Stimulated activated naive CD8-positive, alpha-beta T cell treated with anti-CD3 and anti-CD28 coated beads, Interleukin-15, Interleukin-2, amounts not matched to agents 100 ng/mL and 50 ng/mL, for 24 hours (primary cell): ENCODE measurements around the gene PPFIA1.
A peak's percentile ranks its signal among the peaks of the same experiment; 100 is the strongest.
"Not testable (repeated sequence)": the region's sequence is repeated elsewhere in the genome, so short reads cannot be mapped to it uniquely, and the experiment has no call there.

Source experiments
- H3K27ac Mint-ChIP-seq: one replicate; pipeline ENCODE4 v1.8.0; 2021; ENCODE audit warnings: mild to moderate bottlenecking, mixed read lengths
- H3K27me3 Mint-ChIP-seq: one replicate; pipeline ENCODE4 v1.8.0; 2021; ENCODE audit warnings: mixed read lengths
- H3K36me3 Mint-ChIP-seq: one replicate; pipeline ENCODE4 v1.8.0; 2021; ENCODE audit warnings: low read depth, mixed read lengths
- H3K4me1 Mint-ChIP-seq: one replicate; pipeline ENCODE4 v1.8.0; 2021; ENCODE audit warnings: low read depth, mixed read lengths
- H3K4me3 Mint-ChIP-seq: one replicate; pipeline ENCODE4 v1.8.0; 2021; ENCODE audit warnings: mild to moderate bottlenecking, mixed read lengths
- H3K9me3 Mint-ChIP-seq: one replicate; pipeline ENCODE4 v1.8.0; 2021; ENCODE audit warnings: mixed read lengths

The PPFIA1 gene

DNA sequence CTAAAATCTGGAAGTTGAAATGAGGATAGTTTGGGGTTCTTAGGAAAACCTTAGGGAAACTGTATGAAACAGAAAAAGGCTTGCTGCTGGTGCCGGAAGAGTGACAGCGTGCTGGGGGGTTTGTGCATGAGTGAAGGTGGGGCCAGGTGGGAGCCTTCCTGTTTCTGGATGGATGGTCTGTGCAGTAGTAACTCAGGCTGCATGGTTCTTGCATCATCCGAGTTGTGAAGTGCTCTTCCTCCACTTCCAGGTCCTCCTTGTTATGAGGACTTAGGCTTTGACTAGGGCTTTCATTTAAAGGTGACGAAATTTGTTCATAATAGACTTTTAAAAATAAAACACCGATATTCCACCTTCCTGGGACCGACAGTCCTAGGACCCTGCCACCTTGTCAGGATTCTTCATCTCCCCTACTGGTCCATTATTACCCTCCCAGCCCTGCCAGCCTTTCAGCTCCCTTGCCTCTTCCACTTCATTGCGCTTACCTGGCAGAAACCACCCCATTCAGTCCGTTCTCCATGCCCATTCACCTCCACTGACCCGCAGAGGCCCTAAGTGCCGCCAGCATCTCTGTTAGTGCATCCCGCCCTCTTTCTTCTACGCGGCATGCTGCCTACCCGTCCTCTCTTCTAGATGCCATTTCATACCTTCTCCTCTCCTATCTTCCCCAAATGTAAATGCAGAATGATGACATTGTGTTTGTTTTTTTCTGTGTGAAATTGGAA is 47.3 kb downstream of the PPFIA1 start:
- Mint-ChIP-seq H3K27ac (no peak overlapping the region), H3K27me3 (no peaks in the 10 kb centered on the region), H3K4me3 (no peak overlapping the region), H3K9me3 (no peaks in the 10 kb centered on the region), H3K36me3 (peaks cover 43% of the 10 kb centered on the region), H3K4me1 (peaks cover 4% of the 10 kb centered on the region)

DNA sequence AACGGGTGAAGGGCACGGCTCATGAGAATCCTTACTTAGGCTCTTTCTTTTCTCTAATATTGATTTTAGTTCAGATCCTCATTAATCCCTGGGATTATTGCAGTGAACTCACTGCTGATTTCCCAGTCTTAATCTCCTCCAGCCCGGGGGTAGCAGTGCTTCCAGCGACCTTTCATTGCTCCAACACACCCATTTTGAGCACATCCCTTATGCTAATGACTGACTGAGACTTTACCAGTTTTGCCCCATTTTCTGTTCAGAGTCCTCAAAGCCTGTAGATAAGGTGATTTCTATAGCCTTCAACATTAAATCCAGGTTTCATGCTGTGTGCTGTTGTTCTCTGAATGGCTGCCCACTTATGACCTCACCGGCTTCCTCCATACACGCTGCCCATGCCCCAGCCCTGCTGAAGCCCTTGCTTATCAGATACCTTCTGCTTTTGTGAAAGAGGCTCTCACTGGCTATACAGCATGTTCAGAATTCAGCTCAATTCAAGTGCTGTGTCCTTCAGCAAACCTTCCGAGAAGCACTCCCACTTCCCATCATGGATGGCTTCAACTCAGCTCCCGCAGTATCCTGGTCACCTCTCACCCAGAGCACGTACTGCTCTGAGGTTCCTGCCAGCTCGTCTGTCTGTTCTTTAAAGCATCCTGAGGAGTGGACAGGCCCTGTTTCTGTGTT is 49.0 kb downstream of the PPFIA1 start:
- peaks cover 39% of the 10 kb centered on the region for H3K36me3 Mint-ChIP-seq
- H3K27ac Mint-ChIP-seq, result no peak overlapping the region
- no peaks in the 10 kb centered on the region for H3K27me3 Mint-ChIP-seq
- no peak overlapping the region for H3K4me3 Mint-ChIP-seq
- H3K9me3 Mint-ChIP-seq, result no peaks in the 10 kb centered on the region
- H3K4me1 Mint-ChIP-seq, result peaks cover 10% of the 10 kb centered on the region

DNA sequence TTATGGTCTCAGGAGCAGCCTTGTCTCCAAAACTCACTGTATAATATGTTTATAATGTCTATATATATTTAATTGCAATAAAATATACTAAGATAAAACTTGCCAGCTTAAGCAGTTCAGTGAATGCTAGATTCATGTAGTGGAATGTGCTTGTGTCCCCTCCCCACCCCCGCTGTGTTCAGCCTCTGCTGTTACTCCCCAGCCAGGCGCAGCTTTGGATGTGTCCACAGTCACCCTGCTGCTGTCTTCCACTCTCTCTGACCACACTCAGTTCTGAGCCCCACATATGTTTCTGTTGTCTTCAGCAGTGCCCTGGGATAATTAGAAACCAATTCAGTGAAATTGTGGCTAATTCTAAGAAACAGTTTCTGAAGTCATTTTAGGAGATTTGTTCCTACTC is 52.2 kb downstream of the PPFIA1 start:
- Mint-ChIP-seq H3K36me3 (peaks cover 40% of the 10 kb centered on the region), H3K27ac (no peak overlapping the region), H3K27me3 (no peaks in the 10 kb centered on the region), H3K9me3 (no peaks in the 10 kb centered on the region), H3K4me3 (no peak overlapping the region), H3K4me1 (peaks cover 12% of the 10 kb centered on the region)

DNA sequence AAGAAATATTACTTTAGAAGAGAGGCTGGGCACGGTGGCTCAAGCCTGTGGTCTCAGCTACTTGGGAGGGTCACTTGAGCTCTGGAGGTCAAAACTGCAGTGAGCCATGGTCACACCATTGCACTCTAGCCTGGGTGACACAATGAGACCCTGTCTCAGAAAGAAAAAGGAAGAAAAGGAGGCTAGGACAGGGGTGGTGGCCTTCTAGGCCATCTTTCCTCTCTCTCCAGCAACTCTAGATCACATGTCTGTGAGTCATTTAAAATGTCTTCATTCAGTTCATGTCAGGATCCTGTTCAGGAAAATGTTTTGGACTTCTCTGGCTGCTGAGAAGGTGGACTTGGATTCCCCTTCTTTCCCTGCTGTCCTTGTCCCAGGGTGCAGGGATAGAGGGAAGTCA is 53.3 kb downstream of the PPFIA1 start:
- Mint-ChIP-seq H3K27me3 (no peaks in the 10 kb centered on the region), H3K36me3 (peaks cover 51% of the 10 kb centered on the region), H3K4me3 (no peak overlapping the region), H3K27ac (peak overlapping the region; percentile 21), H3K4me1 (peaks cover 12% of the 10 kb centered on the region), H3K9me3 (no peaks in the 10 kb centered on the region)

DNA sequence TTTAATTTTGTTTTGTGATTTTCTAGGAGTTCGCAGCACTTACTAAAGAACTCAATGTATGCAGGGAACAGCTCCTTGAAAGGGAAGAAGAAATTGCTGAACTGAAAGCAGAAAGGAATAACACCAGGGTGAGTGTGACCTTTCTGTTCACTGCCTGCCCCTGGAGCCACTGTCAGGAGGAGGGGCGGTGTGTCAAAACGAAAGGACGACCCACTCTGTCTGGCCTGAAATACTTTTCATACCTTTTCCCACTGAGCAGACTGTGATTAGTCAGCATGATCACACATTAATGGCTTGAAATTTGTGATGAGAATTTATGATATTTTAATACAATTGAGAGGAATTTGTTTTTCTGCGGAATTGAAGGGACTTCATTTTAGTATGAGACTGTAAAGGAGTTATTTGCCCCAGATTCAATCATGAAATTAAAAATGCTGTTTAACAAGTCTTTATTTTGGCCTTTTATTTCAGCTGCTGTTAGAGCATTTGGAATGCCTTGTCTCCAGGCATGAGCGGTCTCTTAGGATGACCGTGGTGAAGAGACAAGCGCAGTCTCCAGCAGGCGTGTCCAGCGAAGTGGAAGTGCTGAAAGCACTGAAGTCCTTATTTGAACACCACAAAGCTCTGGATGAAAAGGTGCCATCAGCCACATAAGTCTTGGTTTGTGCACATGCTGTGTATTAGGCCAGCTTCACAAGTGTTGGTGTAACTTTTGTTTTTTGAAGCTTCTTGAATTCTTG is 54.1 kb downstream of the PPFIA1 start:
- Mint-ChIP-seq H3K9me3 (no peaks in the 10 kb centered on the region), H3K27me3 (no peaks in the 10 kb centered on the region), H3K36me3 (peaks cover 54% of the 10 kb centered on the region), H3K27ac (peak overlapping the region; percentile 18), H3K4me3 (no peak overlapping the region), H3K4me1 (peaks cover 12% of the 10 kb centered on the region)

DNA sequence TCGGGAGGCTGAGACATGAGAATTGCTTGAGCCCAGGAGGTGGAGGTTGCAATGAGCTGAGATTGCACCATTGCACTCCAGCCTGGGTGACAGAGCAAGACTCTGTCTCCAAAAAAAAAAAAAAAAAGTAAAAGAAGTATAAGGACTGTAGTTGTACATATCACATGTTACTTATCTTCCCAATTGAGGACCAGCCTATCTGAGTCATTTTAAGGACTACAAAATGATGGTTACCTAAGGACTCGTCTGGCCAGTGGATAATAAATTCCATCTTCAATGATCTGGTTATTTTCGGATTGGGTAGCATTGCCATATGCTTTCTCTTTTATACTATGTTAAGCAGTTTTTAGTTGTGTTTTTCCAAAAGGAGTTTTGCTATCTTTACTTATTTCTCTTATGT is 55.3 kb downstream of the PPFIA1 start:
- H3K4me1 Mint-ChIP-seq, result peaks cover 12% of the 10 kb centered on the region
- H3K27ac Mint-ChIP-seq, result no peak overlapping the region
- no peaks in the 10 kb centered on the region for H3K27me3 Mint-ChIP-seq
- H3K36me3 Mint-ChIP-seq, result peaks cover 62% of the 10 kb centered on the region
- no peak overlapping the region for H3K4me3 Mint-ChIP-seq
- no peaks in the 10 kb centered on the region for H3K9me3 Mint-ChIP-seq

DNA sequence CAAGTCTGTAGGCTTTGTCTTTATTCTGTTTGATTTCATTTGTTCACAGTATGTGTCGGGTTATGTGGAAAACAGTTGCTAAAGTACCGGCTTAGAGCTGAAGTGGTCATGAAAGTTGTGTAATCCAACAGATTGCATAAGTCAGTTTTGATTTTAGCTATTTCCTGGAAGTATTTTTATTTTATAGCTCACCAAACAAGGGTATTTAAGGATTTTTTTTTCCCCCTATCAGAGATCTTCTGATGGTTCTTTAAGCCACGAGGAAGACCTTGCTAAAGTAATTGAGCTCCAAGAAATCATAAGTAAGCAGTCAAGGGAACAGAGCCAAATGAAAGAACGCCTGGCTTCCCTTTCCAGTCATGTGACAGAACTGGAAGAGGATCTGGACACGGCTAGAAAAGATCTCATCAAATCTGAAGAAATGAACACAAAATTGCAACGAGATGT is 55.9 kb downstream of the PPFIA1 start:
- Mint-ChIP-seq H3K9me3 (no peaks in the 10 kb centered on the region), H3K4me1 (peaks cover 12% of the 10 kb centered on the region), H3K27me3 (no peaks in the 10 kb centered on the region), H3K27ac (no peak overlapping the region), H3K36me3 (peaks cover 56% of the 10 kb centered on the region), H3K4me3 (no peak overlapping the region)

DNA sequence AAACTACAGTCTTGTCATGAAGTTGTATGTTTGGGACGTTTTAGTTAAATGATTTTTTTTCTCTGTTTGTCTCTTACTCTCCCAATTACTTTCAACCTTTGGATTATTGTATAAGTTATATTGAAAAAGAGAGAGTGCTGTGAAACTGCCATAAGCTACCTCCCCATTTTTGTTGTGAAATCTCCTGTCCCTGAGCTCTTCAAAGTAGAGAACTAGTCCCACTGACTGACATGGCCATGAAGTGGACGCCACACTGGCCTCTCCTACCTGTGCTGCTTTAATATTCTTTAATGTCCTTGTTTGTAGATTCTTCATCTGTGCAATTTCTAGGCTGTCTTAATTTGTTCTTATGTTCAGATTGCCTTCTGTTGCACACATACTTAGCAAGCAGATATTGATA is 56.3 kb downstream of the PPFIA1 start:
- no peak overlapping the region for H3K4me3 Mint-ChIP-seq
- H3K36me3 Mint-ChIP-seq, result peaks cover 57% of the 10 kb centered on the region
- H3K27ac Mint-ChIP-seq, result no peak overlapping the region
- H3K27me3 Mint-ChIP-seq, result no peaks in the 10 kb centered on the region
- no peaks in the 10 kb centered on the region for H3K9me3 Mint-ChIP-seq
- H3K4me1 Mint-ChIP-seq, result peaks cover 12% of the 10 kb centered on the region

DNA sequence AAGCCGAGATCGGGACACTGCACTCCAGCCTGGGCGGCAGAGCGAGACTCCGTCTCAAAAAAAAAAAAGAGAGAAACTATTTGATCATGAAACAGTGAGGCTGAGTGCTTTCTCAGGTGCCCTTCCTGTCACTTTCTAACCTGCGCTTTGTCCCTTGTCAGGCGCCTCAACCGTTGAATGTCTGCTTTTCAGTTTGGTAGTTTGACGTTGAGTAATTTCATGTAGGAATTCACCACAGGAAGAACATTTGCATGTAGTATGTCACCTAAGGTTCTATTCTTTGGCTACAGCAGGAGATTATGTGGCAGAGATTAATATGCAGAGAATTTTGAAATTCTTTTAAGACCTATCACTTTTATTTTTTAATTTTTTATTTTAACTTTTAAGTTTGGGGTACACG is 57.2 kb downstream of the PPFIA1 start:
- no peaks in the 10 kb centered on the region for H3K27me3 Mint-ChIP-seq
- no peak overlapping the region for H3K27ac Mint-ChIP-seq
- H3K4me3 Mint-ChIP-seq, result no peak overlapping the region
- H3K9me3 Mint-ChIP-seq, result no peaks in the 10 kb centered on the region
- H3K4me1 Mint-ChIP-seq, result peaks cover 12% of the 10 kb centered on the region
- peaks cover 62% of the 10 kb centered on the region for H3K36me3 Mint-ChIP-seq

DNA sequence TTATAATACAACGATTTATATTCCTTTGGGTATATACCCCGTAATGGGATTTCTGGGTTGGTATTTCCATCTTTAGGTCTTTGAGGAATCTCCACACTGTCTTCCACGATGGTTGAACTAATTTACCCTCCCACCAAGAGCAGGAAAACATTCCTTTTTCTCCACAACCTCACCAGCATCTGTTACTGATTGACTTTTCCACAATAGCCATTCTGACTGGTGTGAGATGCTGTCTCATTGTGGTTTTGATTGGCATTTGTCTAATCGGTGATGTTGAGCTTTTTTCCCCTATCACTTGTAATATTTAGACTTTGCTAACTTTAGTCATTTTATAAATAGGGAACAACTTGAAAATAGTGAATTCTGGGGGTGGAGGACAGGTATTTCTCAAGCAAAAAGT is 58.1 kb downstream of the PPFIA1 start:
- Mint-ChIP-seq H3K4me1 (peaks cover 12% of the 10 kb centered on the region), H3K27ac (no peak overlapping the region), H3K36me3 (peaks cover 67% of the 10 kb centered on the region), H3K27me3 (no peaks in the 10 kb centered on the region), H3K9me3 (no peaks in the 10 kb centered on the region), H3K4me3 (no peak overlapping the region)

DNA sequence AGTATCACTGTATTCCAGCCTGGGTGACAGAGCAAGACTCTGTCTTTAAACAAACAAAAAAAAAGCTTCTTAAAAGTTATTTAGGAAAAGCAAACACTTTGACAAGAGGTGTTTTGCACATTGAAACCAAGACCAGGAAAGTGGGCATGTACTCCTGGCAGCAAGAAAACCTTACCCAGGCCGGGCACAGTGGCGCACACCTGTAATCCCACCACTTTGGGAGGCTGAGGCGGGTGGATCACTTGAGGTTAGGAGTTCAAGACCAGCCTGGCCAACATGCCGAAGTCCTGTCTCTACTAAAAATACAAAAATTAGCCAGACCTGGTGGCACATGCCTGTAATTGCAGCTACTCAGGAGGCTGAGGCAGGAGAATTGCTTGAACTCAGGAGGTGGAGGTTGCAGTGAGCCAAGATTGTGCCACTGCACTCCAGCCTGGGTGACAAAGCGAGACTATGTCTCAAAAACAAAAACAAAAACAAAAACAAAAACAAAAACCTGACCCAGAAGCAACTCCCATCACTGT is 60.9 kb downstream of the PPFIA1 start:
- not testable (repeated sequence) for H3K4me3 Mint-ChIP-seq

DNA sequence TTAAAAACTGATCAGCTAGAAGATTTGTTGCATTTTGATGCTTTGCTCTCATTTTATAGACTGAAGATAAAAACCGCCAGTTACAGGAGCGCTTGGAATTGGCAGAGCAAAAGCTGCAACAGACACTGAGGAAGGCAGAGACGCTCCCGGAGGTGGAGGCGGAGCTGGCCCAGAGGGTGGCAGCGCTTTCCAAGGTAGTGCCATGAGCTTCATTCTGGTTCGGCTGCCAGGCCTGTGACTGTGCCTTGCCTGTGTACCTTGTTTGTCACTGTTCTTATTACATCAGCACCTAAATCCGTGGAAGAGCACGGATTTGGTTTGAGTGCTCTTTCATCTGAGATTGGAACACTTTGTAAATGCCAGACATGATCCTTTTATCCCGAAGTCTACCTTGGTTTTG is 61.4 kb downstream of the PPFIA1 start:
- Mint-ChIP-seq H3K36me3 (peaks cover 73% of the 10 kb centered on the region), H3K27me3 (no peaks in the 10 kb centered on the region), H3K27ac (no peak overlapping the region), H3K9me3 (no peaks in the 10 kb centered on the region), H3K4me1 (no peaks in the 10 kb centered on the region), H3K4me3 (no peak overlapping the region)

More for the DNA sequence above, 60.9 kb downstream of the PPFIA1 start:
- H3K27ac Mint-ChIP-seq, H3K27me3 Mint-ChIP-seq, H3K9me3 Mint-ChIP-seq, H3K4me1 Mint-ChIP-seq: not testable (repeated sequence)
- peaks cover 73% of the 10 kb centered on the region for H3K36me3 Mint-ChIP-seq

DNA sequence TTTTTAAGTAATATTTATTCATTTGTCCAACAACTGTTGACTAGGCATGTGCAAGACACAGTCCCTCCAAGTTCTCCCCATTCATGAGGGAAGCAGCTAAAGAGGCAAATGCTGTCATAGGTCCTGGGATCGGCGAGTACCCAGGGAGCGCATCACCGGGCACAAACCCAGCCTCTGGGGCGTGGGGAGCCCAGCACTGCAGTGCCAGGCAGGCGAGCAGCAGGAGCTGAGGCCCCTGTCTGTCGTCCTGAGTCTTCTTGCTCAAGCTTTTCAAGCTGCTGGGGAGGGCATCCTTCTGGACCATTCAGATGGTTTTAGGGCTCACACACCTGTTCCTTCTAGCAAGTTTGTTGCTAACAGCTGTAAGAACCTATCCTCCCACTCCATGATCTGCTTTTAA is 62.1 kb downstream of the PPFIA1 start:
- Mint-ChIP-seq H3K4me1 (no peaks in the 10 kb centered on the region), H3K4me3 (no peak overlapping the region), H3K27ac (no peak overlapping the region), H3K27me3 (no peaks in the 10 kb centered on the region), H3K9me3 (no peaks in the 10 kb centered on the region), H3K36me3 (peaks cover 73% of the 10 kb centered on the region)

DNA sequence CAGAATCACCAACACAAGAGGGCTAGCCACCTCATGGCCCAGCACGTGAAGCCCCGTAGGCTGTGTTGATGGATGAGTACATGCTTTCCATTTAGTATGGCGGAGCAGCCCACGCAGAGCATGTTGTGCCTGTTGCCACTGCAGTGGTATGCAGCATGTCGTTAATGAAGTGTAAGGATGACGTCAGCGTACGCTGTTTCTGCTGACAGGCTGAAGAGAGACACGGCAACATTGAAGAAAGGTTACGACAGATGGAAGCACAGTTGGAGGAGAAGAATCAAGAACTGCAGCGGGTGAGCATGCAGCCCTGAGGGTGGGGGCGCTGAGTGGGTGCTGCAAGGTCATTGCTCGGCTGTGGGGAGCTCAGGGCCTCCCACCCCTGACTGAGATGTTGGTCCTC is 62.8 kb downstream of the PPFIA1 start:
- Mint-ChIP-seq H3K4me3 (no peak overlapping the region), H3K36me3 (peaks cover 73% of the 10 kb centered on the region), H3K9me3 (no peaks in the 10 kb centered on the region), H3K4me1 (no peaks in the 10 kb centered on the region), H3K27ac (no peak overlapping the region), H3K27me3 (no peaks in the 10 kb centered on the region)

DNA sequence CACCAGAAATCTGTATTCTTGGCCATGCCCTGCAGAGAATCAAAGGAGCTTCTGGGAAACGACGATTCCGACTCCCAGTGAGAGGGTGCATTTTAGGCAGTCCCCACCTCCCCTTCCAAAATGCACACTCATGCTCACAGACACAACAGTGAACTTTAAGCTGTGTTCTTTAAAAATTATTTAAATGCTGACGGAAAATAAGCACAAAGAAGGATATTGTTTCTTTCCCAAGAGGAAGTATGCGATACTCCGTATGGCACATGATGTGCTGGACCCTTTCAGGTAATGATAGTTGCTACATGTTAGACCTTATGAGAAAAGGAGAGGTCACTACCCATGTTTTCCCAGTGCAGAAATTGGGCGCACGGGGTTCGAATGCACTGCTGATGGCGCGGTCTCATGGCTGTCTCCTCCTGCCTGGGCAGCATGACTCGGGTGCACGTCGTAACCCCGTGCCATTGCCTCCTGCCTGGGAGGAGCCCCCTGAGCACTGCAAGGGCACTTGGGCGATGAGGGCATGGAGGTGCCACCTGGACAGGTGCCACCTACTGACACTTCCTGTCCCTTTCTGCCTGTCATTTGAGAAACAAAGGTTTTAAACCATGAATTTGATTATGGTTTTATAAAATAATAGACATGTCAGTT is 64.0 kb downstream of the PPFIA1 start:
- H3K27ac Mint-ChIP-seq, result no peak overlapping the region
- no peaks in the 10 kb centered on the region for H3K9me3 Mint-ChIP-seq
- H3K36me3 Mint-ChIP-seq, result peaks cover 75% of the 10 kb centered on the region
- no peaks in the 10 kb centered on the region for H3K27me3 Mint-ChIP-seq
- no peaks in the 10 kb centered on the region for H3K4me1 Mint-ChIP-seq
- H3K4me3 Mint-ChIP-seq, result no peak overlapping the region
